Nephron (organoid): ENCODE results near the gene FILIP1L.

ENCODE experiments used
- H3K27ac Mint-ChIP-seq, 3 experiments: 2 replicates each; pipeline ENCODE4 v1.8.0; 2020; ENCODE audit warnings: mixed read lengths in 3 of 3, mild to moderate bottlenecking in 2 of 3, moderate library complexity in 1 of 3
- H3K27me3 Mint-ChIP-seq: 2 replicates; pipeline ENCODE4 v1.8.0; 2021; ENCODE audit warnings: low read depth, mild to moderate bottlenecking, moderate library complexity, mixed read lengths
- H3K36me3 Mint-ChIP-seq: 2 replicates; pipeline ENCODE4 v1.8.0; 2020; ENCODE audit warnings: low read depth, mixed read lengths
- H3K4me1 Mint-ChIP-seq: 2 replicates; pipeline ENCODE4 v1.8.0; 2020; ENCODE audit warnings: mixed read lengths
- H3K4me3 Mint-ChIP-seq, 3 experiments: 2 replicates each; pipeline ENCODE4 v1.8.0; 2020; ENCODE audit warnings: mild to moderate bottlenecking in 3 of 3, mixed read lengths in 3 of 3, moderate library complexity in 2 of 3
- H3K9me3 Mint-ChIP-seq: 2 replicates; pipeline ENCODE4 v1.8.0; 2020; ENCODE audit warnings: mixed read lengths
- CTCF ChIP-seq, 3 experiments: fragments of 200-600 bp; sonication (generic); IDR thresholded peaks; one replicate each; pipeline ENCODE4 v1.5.0; 2021; ENCODE audit warnings: antibody characterized with exemption in 3 of 3; ENCODE audit not compliant: unreplicated experiment in 3 of 3

The FILIP1L gene

GRCh38 chr3:99984139-99984538, 130.2 kb downstream of the FILIP1L start:
- H3K27me3 Mint-ChIP-seq: no peaks in the 10 kb centered on the region
- H3K4me1 Mint-ChIP-seq: peaks cover 15% of the 10 kb centered on the region
- no peak overlapping the region for H3K4me3 Mint-ChIP-seq
- H3K36me3 Mint-ChIP-seq: no peaks in the 10 kb centered on the region
- H3K9me3 Mint-ChIP-seq: no peaks in the 10 kb centered on the region
- TF ChIP-seq CTCF (IDR thresholded peaks at IDR 0.05; ENCODE audit: unreplicated experiment in 3 of 3): no peak
- peak overlapping the region in 2 of 3 experiments; percentile 24 to 37 for H3K27ac Mint-ChIP-seq

DNA sequence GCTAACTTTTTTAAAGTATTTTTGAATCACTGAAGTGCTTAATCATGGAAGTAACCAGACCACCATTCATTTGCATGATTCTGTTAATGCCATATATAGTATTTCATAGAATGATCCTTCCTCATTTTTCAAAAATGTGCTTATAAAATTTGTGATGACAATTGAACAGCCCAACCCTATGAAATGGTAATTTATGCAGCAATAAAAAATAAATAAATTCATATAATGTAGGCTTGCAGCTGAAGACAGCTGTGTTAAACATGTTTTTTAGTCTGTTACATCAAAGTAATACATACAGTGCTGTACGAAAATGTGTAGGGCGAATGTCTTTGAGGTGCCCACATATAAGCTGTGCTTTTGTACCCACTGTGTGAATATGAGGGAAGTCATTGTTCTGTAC, 131.7 kb downstream of the FILIP1L start:
- Mint-ChIP-seq H3K4me3 (no peak overlapping the region), H3K27me3 (no peaks in the 10 kb centered on the region), H3K9me3 (no peaks in the 10 kb centered on the region), H3K27ac (no peak overlapping the region), H3K4me1 (peaks cover 15% of the 10 kb centered on the region), H3K36me3 (no peaks in the 10 kb centered on the region)
- TF ChIP-seq CTCF (IDR thresholded peaks at IDR 0.05; ENCODE audit: unreplicated experiment in 3 of 3): no peak

GRCh38 chr3:99981138-99981537, 133.2 kb downstream of the FILIP1L start:
- Mint-ChIP-seq H3K27me3 (no peaks in the 10 kb centered on the region), H3K4me1 (peaks cover 15% of the 10 kb centered on the region), H3K27ac (no peak overlapping the region), H3K36me3 (peaks cover 7% of the 10 kb centered on the region), H3K4me3 (no peak overlapping the region), H3K9me3 (peaks cover 7% of the 10 kb centered on the region)
- no peak for TF ChIP-seq CTCF (IDR thresholded peaks at IDR 0.05; ENCODE audit: unreplicated experiment in 3 of 3)

- Mint-ChIP-seq H3K9me3 (peaks cover 7% of the 10 kb centered on the region), H3K4me3 (no peak overlapping the region), H3K4me1 (peaks cover 15% of the 10 kb centered on the region), H3K27ac (no peak overlapping the region), H3K27me3 (no peaks in the 10 kb centered on the region), H3K36me3 (peaks cover 7% of the 10 kb centered on the region)
- TF ChIP-seq CTCF (IDR thresholded peaks at IDR 0.05; ENCODE audit: unreplicated experiment in 3 of 3): no peak
Observed at GRCh38 chr3:99980606-99981005, 133.7 kb downstream of the FILIP1L start.

GRCh38 chr3:99978221-99978620, 136.1 kb downstream of the FILIP1L start:
- no peaks in the 10 kb centered on the region for H3K27me3 Mint-ChIP-seq
- peaks cover 7% of the 10 kb centered on the region for H3K36me3 Mint-ChIP-seq
- peaks cover 10% of the 10 kb centered on the region for H3K9me3 Mint-ChIP-seq
- no peak for TF ChIP-seq CTCF (IDR thresholded peaks at IDR 0.05; ENCODE audit: unreplicated experiment in 3 of 3)
- H3K4me1 Mint-ChIP-seq: peaks cover 10% of the 10 kb centered on the region
- H3K27ac Mint-ChIP-seq: no peak overlapping the region
- no peak overlapping the region for H3K4me3 Mint-ChIP-seq

GRCh38 chr3:99976584-99976983, 137.7 kb downstream of the FILIP1L start:
- no peak for TF ChIP-seq CTCF (IDR thresholded peaks at IDR 0.05; ENCODE audit: unreplicated experiment in 3 of 3)
- H3K4me1 Mint-ChIP-seq: peaks cover 26% of the 10 kb centered on the region
- peaks cover 10% of the 10 kb centered on the region for H3K9me3 Mint-ChIP-seq
- H3K27me3 Mint-ChIP-seq: no peaks in the 10 kb centered on the region
- H3K27ac Mint-ChIP-seq: no peak overlapping the region
- H3K36me3 Mint-ChIP-seq: peaks cover 7% of the 10 kb centered on the region
- H3K4me3 Mint-ChIP-seq: no peak overlapping the region
